Measurements from ENCODE around the gene ATP10B. TPM values are rescaled to one million over a fixed set of nuclear protein-coding genes. Genes with fewer than 3 reads are reported as not detected.

The ATP10B gene
- total RNA-seq, 3 donors from 2014 or later (not counting 1 experiment from before 2014, with no cell fraction given) = not detected

- Histone ChIP-seq H3K36me3 (ENCODE audit: control insufficient read depth, insufficient read depth, low read length) (no peaks in the 10 kb centered on the region), H3K4me3 (ENCODE audit: low read length) (no peak overlapping the region), H3K27me3 (ENCODE audit: control insufficient read depth, insufficient read depth, low read length) (no peaks in the 10 kb centered on the region), H3K9me3 (ENCODE audit: control insufficient read depth, insufficient read depth, low read length) (no peaks in the 10 kb centered on the region), H3K4me1 (ENCODE audit: control insufficient read depth, insufficient read depth, low read length) (no peaks in the 10 kb centered on the region), H3K27ac (ENCODE audit: low read length) (no peak overlapping the region)
- intact Hi-C loops (cut with micrococcal nuclease) = no loop called here
- no peak overlapping the region for H3K27ac Mint-ChIP-seq
- H3K4me1 Mint-ChIP-seq = no peaks in the 10 kb centered on the region
- H3K4me3 Mint-ChIP-seq = no peak overlapping the region
- no peak for TF ChIP-seq CTCF (IDR thresholded peaks at IDR 0.05)
- H3K27me3 Mint-ChIP-seq (ENCODE audit: low read depth in 2 of 2) = peaks cover 5 to 14% of the 10 kb centered on the region in 2 donors
- WGBS (ENCODE audit: insufficient coverage) = 99% methylated on average over 8 of the region's 8 CpGs
- ATAC-seq (no peak), DNase-seq (no peak)
- H3K9me3 Mint-ChIP-seq = no peaks in the 10 kb centered on the region
- no peaks in the 10 kb centered on the region for H3K36me3 Mint-ChIP-seq
Observed at GRCh38 chr5:160516696-160517530, 335.1 kb downstream of the ATP10B start.

GRCh38 chr5:160514866-160515265 is 337.1 kb downstream of the ATP10B start:
- H3K4me3 ChIP-seq (ENCODE audit: low read length) = no peak overlapping the region
- ATAC-seq (no peak), DNase-seq (no peak)
- H3K4me3 Mint-ChIP-seq = no peak overlapping the region
- intact Hi-C loops (cut with micrococcal nuclease) = no loop called here
- no peaks in the 10 kb centered on the region for H3K36me3 ChIP-seq (ENCODE audit: control insufficient read depth, insufficient read depth, low read length)
- peaks cover 5 to 14% of the 10 kb centered on the region in 2 donors for H3K27me3 Mint-ChIP-seq (ENCODE audit: low read depth in 2 of 2)
- H3K4me1 Mint-ChIP-seq = no peaks in the 10 kb centered on the region
- no peak overlapping the region for H3K27ac ChIP-seq (ENCODE audit: low read length)
- no peaks in the 10 kb centered on the region for H3K36me3 Mint-ChIP-seq
- no peaks in the 10 kb centered on the region for H3K9me3 ChIP-seq (ENCODE audit: control insufficient read depth, insufficient read depth, low read length)
- H3K9me3 Mint-ChIP-seq = no peaks in the 10 kb centered on the region
- H3K27ac Mint-ChIP-seq = no peak overlapping the region
- no peaks in the 10 kb centered on the region for H3K27me3 ChIP-seq (ENCODE audit: control insufficient read depth, insufficient read depth, low read length)
- WGBS (ENCODE audit: insufficient coverage) = 97% methylated on average over 3 of the region's 3 CpGs
- no peaks in the 10 kb centered on the region for H3K4me1 ChIP-seq (ENCODE audit: control insufficient read depth, insufficient read depth, low read length)
- TF ChIP-seq CTCF (IDR thresholded peaks at IDR 0.05) = no peak

GRCh38 chr5:160514191-160514590 is 337.8 kb downstream of the ATP10B start:
- TF ChIP-seq CTCF (IDR thresholded peaks at IDR 0.05) = no peak
- peaks cover 0 to 3% of the 10 kb centered on the region in 2 donors for H3K4me1 Mint-ChIP-seq
- no peak overlapping the region for H3K4me3 ChIP-seq (ENCODE audit: low read length)
- DNase-seq = no peak
- H3K36me3 ChIP-seq (ENCODE audit: control insufficient read depth, insufficient read depth, low read length) = no peaks in the 10 kb centered on the region
- no peaks in the 10 kb centered on the region for H3K9me3 ChIP-seq (ENCODE audit: control insufficient read depth, insufficient read depth, low read length)
- 82% methylated on average over 2 of the region's 2 CpGs for WGBS (ENCODE audit: insufficient coverage)
- H3K27ac ChIP-seq (ENCODE audit: low read length) = no peak overlapping the region
- H3K27ac Mint-ChIP-seq = no peak overlapping the region
- ATAC-seq = no peak
- H3K27me3 ChIP-seq (ENCODE audit: control insufficient read depth, insufficient read depth, low read length) = no peaks in the 10 kb centered on the region
- intact Hi-C loops (cut with micrococcal nuclease) = no loop called here
- H3K27me3 Mint-ChIP-seq (ENCODE audit: low read depth in 2 of 2) = peaks cover 5 to 14% of the 10 kb centered on the region in 2 donors
- H3K36me3 Mint-ChIP-seq = no peaks in the 10 kb centered on the region
- H3K9me3 Mint-ChIP-seq = no peaks in the 10 kb centered on the region
- H3K4me1 ChIP-seq (ENCODE audit: control insufficient read depth, insufficient read depth, low read length) = no peaks in the 10 kb centered on the region
- H3K4me3 Mint-ChIP-seq = no peak overlapping the region

GRCh38 chr5:160513485-160513884 is 338.5 kb downstream of the ATP10B start:
- Mint-ChIP-seq H3K9me3 (no peaks in the 10 kb centered on the region), H3K27ac (no peak overlapping the region), H3K36me3 (no peaks in the 10 kb centered on the region), H3K4me3 (no peak overlapping the region), H3K4me1 (peaks cover 6 to 10% of the 10 kb centered on the region in 2 donors), H3K27me3 (ENCODE audit: low read depth in 2 of 2) (peaks cover 5 to 14% of the 10 kb centered on the region in 2 donors)
- H3K36me3 ChIP-seq (ENCODE audit: control insufficient read depth, insufficient read depth, low read length) = no peaks in the 10 kb centered on the region
- DNase-seq (no peak), ATAC-seq (no peak)
- no peak for TF ChIP-seq CTCF (IDR thresholded peaks at IDR 0.05)
- H3K27me3 ChIP-seq (ENCODE audit: control insufficient read depth, insufficient read depth, low read length) = no peaks in the 10 kb centered on the region
- H3K9me3 ChIP-seq (ENCODE audit: control insufficient read depth, insufficient read depth, low read length) = no peaks in the 10 kb centered on the region
- intact Hi-C loops (cut with micrococcal nuclease) = no loop called here
- no peak overlapping the region for H3K4me3 ChIP-seq (ENCODE audit: low read length)
- no peak overlapping the region for H3K27ac ChIP-seq (ENCODE audit: low read length)
- H3K4me1 ChIP-seq (ENCODE audit: control insufficient read depth, insufficient read depth, low read length) = peaks cover 2% of the 10 kb centered on the region

Measured in natural killer cell (primary cell).